Nephron progenitor cell (in vitro differentiated cells): Measurements from ENCODE around the gene ELN.

Source experiments
- DNase-seq: peaks from one replicate; pipeline ENCODE4 v3.0.0; 2021
- H3K27ac Mint-ChIP-seq: 2 replicates; pipeline ENCODE4 v1.8.0; 2021; ENCODE audit warnings: mild to moderate bottlenecking, moderate library complexity, mixed read lengths
- H3K27me3 Mint-ChIP-seq: 2 replicates; pipeline ENCODE4 v1.8.0; 2021; ENCODE audit warnings: mild to moderate bottlenecking, low read depth, mixed read lengths; ENCODE audit not compliant: poor library complexity
- H3K36me3 Mint-ChIP-seq: 2 replicates; pipeline ENCODE4 v1.8.0; 2021; ENCODE audit warnings: low read depth, mixed read lengths
- H3K4me1 Mint-ChIP-seq: 2 replicates; pipeline ENCODE4 v1.8.0; 2021; ENCODE audit warnings: mixed read lengths
- H3K4me3 Mint-ChIP-seq: 2 replicates; pipeline ENCODE4 v1.8.0; 2021; ENCODE audit warnings: mild to moderate bottlenecking, moderate library complexity, mixed read lengths
- H3K9me3 Mint-ChIP-seq: 2 replicates; pipeline ENCODE4 v1.8.0; 2021; ENCODE audit warnings: mild to moderate bottlenecking, moderate library complexity, mixed read lengths
- TF ChIP-seq, protein P1 (sequence below): fragments of 200-600 bp; sonication (generic); IDR thresholded peaks from 2 replicates; pipeline ENCODE4 v1.5.0; 2021; ENCODE audit warnings: antibody characterized with exemption

ELN gene

DNA sequence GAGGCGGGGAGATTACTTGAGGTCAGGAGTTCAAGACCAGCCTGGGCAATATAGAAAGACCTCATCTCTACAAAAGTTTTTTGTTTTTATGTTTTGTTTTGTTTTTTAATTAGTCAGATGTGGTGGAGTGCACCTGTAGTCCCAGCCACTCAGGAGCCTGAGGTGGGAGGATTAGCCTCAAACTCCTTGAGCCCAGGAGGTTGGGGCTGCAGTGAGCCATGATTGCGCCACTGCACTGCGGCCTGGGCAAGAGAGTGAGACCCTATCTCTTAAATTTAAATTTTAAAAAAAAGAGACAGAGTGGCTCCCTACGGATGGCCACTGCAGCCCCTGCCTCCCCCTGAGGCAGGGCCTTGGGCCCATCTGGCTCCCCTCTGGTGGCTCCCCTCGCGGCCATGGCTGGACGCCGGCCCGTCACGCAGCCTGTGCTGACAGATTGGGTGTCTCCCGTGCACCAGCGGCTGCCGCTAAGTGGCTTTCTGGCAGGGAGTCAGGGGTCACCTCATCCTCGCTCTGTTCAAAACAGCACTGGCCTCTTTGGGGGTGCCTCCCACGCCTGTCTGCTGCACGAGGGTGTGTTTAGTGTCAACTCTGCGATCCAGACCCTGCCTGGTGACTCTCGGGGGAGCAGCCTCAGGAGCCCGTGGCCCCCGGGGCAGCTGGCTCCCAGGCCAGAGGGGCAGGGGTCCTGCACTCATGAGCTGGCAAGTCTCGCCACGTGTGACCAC is 44.4 kb upstream of the ELN start:
- TF ChIP-seq, protein P1, sequence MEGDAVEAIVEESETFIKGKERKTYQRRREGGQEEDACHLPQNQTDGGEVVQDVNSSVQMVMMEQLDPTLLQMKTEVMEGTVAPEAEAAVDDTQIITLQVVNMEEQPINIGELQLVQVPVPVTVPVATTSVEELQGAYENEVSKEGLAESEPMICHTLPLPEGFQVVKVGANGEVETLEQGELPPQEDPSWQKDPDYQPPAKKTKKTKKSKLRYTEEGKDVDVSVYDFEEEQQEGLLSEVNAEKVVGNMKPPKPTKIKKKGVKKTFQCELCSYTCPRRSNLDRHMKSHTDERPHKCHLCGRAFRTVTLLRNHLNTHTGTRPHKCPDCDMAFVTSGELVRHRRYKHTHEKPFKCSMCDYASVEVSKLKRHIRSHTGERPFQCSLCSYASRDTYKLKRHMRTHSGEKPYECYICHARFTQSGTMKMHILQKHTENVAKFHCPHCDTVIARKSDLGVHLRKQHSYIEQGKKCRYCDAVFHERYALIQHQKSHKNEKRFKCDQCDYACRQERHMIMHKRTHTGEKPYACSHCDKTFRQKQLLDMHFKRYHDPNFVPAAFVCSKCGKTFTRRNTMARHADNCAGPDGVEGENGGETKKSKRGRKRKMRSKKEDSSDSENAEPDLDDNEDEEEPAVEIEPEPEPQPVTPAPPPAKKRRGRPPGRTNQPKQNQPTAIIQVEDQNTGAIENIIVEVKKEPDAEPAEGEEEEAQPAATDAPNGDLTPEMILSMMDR = no peak
- Mint-ChIP-seq H3K4me1 (peaks cover 29% of the 10 kb centered on the region), H3K27ac (no peak overlapping the region), H3K9me3 (no peaks in the 10 kb centered on the region), H3K4me3 (no peak overlapping the region), H3K27me3 (peaks cover 26% of the 10 kb centered on the region), H3K36me3 (no peaks in the 10 kb centered on the region)
- DNase-seq = peak; percentile 25

DNA sequence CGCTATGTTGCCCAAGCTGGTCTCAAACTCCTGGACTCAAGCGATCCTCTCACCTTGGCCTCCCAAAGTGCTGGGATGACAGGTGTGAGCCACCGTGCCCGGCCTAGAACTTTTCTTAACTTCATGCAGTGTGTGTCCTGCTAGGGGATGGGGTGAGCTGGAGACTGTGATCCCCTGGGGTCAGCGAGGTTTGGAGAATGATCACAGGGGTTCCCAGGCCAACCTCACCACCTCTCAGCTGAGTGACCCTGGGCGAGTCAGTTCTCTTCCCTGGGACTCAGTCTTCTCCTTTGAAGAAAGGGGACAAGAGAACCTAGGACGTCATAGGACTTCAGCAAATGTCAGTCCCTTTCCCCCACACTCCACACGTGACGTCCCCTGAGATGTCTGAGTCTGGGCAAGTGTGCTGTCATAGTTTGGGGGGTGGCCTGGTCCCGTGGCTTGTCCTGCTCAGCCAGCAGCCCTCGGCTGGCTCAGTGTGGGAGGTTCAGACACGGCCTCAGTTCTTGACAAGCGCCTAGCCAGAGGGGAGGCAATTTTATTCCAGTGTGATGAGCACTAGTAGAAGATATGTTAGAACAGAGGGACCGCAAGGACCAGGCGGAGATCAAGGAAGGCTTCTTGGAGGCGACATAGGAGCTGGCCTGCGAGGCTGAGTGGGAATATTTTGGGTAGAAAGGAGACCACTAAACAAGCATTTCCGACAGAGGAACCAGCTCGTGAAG is 43.3 kb upstream of the ELN start:
- H3K9me3 Mint-ChIP-seq = no peaks in the 10 kb centered on the region
- DNase-seq = no peak
- TF ChIP-seq, protein P1 = no peak
- H3K4me3 Mint-ChIP-seq = no peak overlapping the region
- H3K27me3 Mint-ChIP-seq = peaks cover 22% of the 10 kb centered on the region
- H3K36me3 Mint-ChIP-seq = no peaks in the 10 kb centered on the region
- H3K4me1 Mint-ChIP-seq = peaks cover 21% of the 10 kb centered on the region
- H3K27ac Mint-ChIP-seq = peak overlapping the region; percentile 4

DNA sequence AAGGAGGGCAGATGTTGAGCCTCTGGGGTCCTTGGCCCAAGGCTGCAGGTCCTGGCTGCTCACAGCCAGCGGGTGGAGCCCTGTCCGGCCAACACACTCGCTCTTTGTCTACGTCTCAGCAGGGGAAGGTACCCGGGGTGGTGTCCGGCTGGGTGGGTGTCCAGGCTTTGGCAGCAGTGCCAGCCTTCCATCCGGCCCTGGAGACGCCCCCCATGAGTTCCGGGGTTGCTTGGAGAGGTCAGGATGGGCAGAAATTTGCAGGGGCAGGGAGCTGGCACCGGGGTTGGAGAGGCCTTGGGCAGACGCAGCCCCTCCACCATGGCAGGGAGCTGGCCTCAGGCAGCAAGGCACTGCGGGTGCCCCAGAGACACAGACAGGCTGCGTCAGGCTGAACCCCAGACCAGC is 42.2 kb upstream of the ELN start:
- Mint-ChIP-seq H3K27ac (no peak overlapping the region), H3K36me3 (no peaks in the 10 kb centered on the region)

DNA sequence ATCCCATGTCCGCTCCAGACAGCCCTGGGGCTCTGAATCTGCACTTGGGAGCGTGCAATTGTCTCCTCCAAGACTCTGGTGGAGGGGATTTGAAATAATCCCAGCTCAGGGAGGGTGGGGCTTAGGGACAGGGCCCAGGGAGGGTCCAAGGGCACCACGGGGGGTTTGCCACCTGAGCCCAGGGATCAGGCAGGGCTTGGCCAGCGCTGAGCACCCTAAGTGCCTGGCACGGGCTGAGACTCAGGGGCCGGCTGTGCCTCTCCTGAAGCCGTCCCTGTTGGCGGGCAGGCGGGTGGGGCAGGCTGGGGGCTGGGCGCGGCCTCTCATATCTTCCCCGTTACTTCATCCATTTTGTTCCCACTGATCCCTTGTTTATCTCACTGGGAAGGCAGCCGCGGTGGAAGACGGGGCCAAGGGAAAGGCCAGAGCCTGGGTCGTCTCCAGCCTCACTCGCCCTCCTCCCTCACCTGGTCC is 41.8 kb upstream of the ELN start:
- Mint-ChIP-seq H3K4me3 (no peak overlapping the region), H3K4me1 (peaks cover 11% of the 10 kb centered on the region), H3K27me3 (peaks cover 17% of the 10 kb centered on the region), H3K27ac (no peak overlapping the region), H3K9me3 (no peaks in the 10 kb centered on the region), H3K36me3 (no peaks in the 10 kb centered on the region)
- TF ChIP-seq, protein P1 = no peak
- no peak for DNase-seq

More for the DNA sequence above, 42.2 kb upstream of the ELN start:
- peaks cover 15% of the 10 kb centered on the region for H3K4me1 Mint-ChIP-seq
- no peak for DNase-seq
- no peak overlapping the region for H3K4me3 Mint-ChIP-seq
- peaks cover 20% of the 10 kb centered on the region for H3K27me3 Mint-ChIP-seq
- no peaks in the 10 kb centered on the region for H3K9me3 Mint-ChIP-seq
- TF ChIP-seq, protein P1 = no peak

DNA sequence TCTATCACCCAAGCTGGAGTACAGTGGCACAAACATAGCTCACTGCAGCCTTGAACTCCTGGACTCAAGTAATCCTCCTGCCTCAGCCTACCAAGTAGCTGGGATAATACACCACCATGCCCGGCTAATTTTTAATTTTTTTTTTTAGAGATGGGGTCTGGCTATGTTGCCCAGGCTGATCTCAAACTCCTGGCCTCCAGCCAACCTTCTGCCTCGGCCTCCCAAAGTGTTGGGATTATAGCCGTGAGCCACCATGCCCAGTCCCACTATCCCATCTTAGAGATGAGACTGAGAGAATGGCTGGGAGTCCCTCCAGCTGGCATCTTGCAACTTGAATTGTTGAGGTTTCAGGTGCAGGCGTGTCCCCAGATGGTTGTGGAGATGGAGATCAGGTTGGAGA is 40.7 kb upstream of the ELN start:
- H3K27me3 Mint-ChIP-seq = peaks cover 18% of the 10 kb centered on the region
- peaks cover under 1% of the 10 kb centered on the region for H3K9me3 Mint-ChIP-seq
- DNase-seq = no peak
- peaks cover 14% of the 10 kb centered on the region for H3K4me1 Mint-ChIP-seq
- TF ChIP-seq, protein P1 = no peak
- H3K4me3 Mint-ChIP-seq = no peak overlapping the region
- H3K27ac Mint-ChIP-seq = no peak overlapping the region
- no peaks in the 10 kb centered on the region for H3K36me3 Mint-ChIP-seq
